Neuronal stem cell (in vitro differentiated cells): Measurements from ENCODE around the gene CALML3.
A peak's percentile ranks its signal among the peaks of the same experiment; 100 is the strongest.

Experiments used
- DNase-seq: peaks from one replicate; pipeline ENCODE4 v3.0.0-alpha.2; 2013; ENCODE audit warnings: low spot score
- H2AFZ ChIP-seq: one replicate; pipeline ENCODE4 v1.6.1; 2013; ENCODE audit warnings: mild to moderate bottlenecking, low read length, inconsistent platforms
- H2AK5ac ChIP-seq: 2 replicates; pipeline ENCODE4 v1.6.1; 2013; ENCODE audit warnings: low read depth, mild to moderate bottlenecking, inconsistent platforms, low read length, moderate library complexity, mixed read lengths
- H2BK120ac ChIP-seq: 2 replicates; pipeline ENCODE4 v1.6.1; 2013; ENCODE audit warnings: low read depth, mild to moderate bottlenecking, inconsistent platforms, low read length, moderate library complexity, mixed read lengths
- H2BK12ac ChIP-seq: one replicate; pipeline ENCODE4 v1.6.1; 2013; ENCODE audit warnings: low read length, inconsistent platforms
- H2BK15ac ChIP-seq: 2 replicates; pipeline ENCODE4 v1.6.1; 2013; ENCODE audit warnings: mild to moderate bottlenecking, low read length, inconsistent platforms, mixed read lengths
- H2BK5ac ChIP-seq: one replicate; pipeline ENCODE4 v1.6.1; 2013; ENCODE audit warnings: inconsistent platforms, mild to moderate bottlenecking, low read length, moderate library complexity
- H3K14ac ChIP-seq: one replicate; pipeline ENCODE4 v1.6.1; 2013; ENCODE audit warnings: low read length, inconsistent platforms
- H3K18ac ChIP-seq: 2 replicates; pipeline ENCODE4 v1.6.1; 2013; ENCODE audit warnings: low read length, inconsistent platforms
- H3K23ac ChIP-seq: 2 replicates; pipeline ENCODE4 v1.6.1; 2013; ENCODE audit warnings: low read depth, mild to moderate bottlenecking, mixed read lengths, low read length, inconsistent platforms; ENCODE audit not compliant: poor library complexity
- H3K27ac ChIP-seq: replicated peaks from 3 replicates; pipeline ENCODE4 v1.5.1; 2013; ENCODE audit warnings: low read length, inconsistent platforms
- H3K27me3 ChIP-seq, 3 experiments: 2 replicates each; pipeline ENCODE4 v1.6.1; 2013; ENCODE audit warnings: low read length in 3 of 3, mild to moderate bottlenecking in 2 of 3, inconsistent platforms in 1 of 3, low read depth in 1 of 3, mixed read lengths in 1 of 3, moderate library complexity in 1 of 3; ENCODE audit not compliant: control insufficient read depth in 3 of 3, insufficient read depth in 3 of 3
- H3K36me3 ChIP-seq, 2 donors: replicated peaks in 1 of 2; 2 replicates each; pipeline ENCODE4 v1.6.1; 2013; ENCODE audit warnings: low read length in 2 of 2; ENCODE audit not compliant: control insufficient read depth in 2 of 2, insufficient read depth in 2 of 2
- H3K4ac ChIP-seq: 2 replicates; pipeline ENCODE4 v1.6.1; 2013; ENCODE audit warnings: inconsistent platforms, mild to moderate bottlenecking, low read length, moderate library complexity
- H3K4me1 ChIP-seq, 2 donors: 1 replicate in 1 of 2; 2 replicates in 1 of 2; pipeline ENCODE4 v1.6.1; 2013; ENCODE audit warnings: low read length in 2 of 2, low read depth in 1 of 2; ENCODE audit not compliant: control insufficient read depth in 2 of 2, insufficient read depth in 1 of 2
- H3K4me2 ChIP-seq: one replicate; pipeline ENCODE4 v1.6.1; 2013; ENCODE audit warnings: mild to moderate bottlenecking, low read length, inconsistent platforms; ENCODE audit not compliant: insufficient read depth, poor library complexity, severe bottlenecking
- H3K4me3 ChIP-seq, 2 donors: 2 replicates each; pipeline ENCODE4 v1.5.1; 2013; ENCODE audit warnings: low read length in 2 of 2, mild to moderate bottlenecking in 2 of 2, inconsistent platforms in 1 of 2, moderate library complexity in 1 of 2
- H3K79me1 ChIP-seq: one replicate; pipeline ENCODE4 v1.6.1; 2013; ENCODE audit warnings: low read depth, mild to moderate bottlenecking, inconsistent platforms, low read length, moderate library complexity
- H3K9ac ChIP-seq: one replicate; pipeline ENCODE4 v1.6.1; 2013; ENCODE audit warnings: mild to moderate bottlenecking, low read depth, low read length, inconsistent platforms; ENCODE audit not compliant: poor library complexity
- H3K9me3 ChIP-seq, 2 donors: replicated peaks in 1 of 2; 2 replicates each; pipeline versions ENCODE3 to v1.6.1; 2013; ENCODE audit warnings: low read length in 2 of 2, mild to moderate bottlenecking in 2 of 2, inconsistent platforms in 1 of 2, low read depth in 1 of 2, mixed read lengths in 1 of 2, moderate library complexity in 1 of 2; ENCODE audit not compliant: control insufficient read depth in 2 of 2, insufficient read depth in 1 of 2
- H4K8ac ChIP-seq: one replicate; pipeline ENCODE4 v1.6.1; 2013; ENCODE audit warnings: low read depth, mild to moderate bottlenecking, inconsistent platforms, low read length, moderate library complexity
- H4K91ac ChIP-seq: one replicate; pipeline ENCODE4 v1.6.1; 2013; ENCODE audit warnings: low read length, low read depth, mild to moderate bottlenecking, inconsistent platforms; ENCODE audit not compliant: poor library complexity
- WGBS, 2 donors: extraction: QIAGEN DNeasy Blood & Tissue Kit; methylation state at CpG; one replicate each; pipeline ENCODE4 v1.1.7; 2013; ENCODE audit warnings: missing lambda C conversion rate in 2 of 2, mixed read lengths in 1 of 2; ENCODE audit not compliant: insufficient read length in 2 of 2, insufficient replicate concordance in 1 of 2; ENCODE audit errors: extremely low coverage in 2 of 2; 5-methylcytosine and 5-hydroxymethylcytosine counted together

The CALML3 gene

GRCh38 chr10:5530412-5530806, 5.6 kb downstream of the CALML3 start:
- Histone ChIP-seq H3K27me3 (peaks cover 0 to 9% (median 0%) of the 10 kb centered on the region in 3 experiments), H2BK12ac (no peak overlapping the region), H2BK120ac (no peak overlapping the region), H3K79me1 (no peaks in the 10 kb centered on the region), H3K4me3 (no peak overlapping the region), H4K8ac (no peak overlapping the region), H3K18ac (no peak overlapping the region), H3K27ac (no peak overlapping the region), H3K14ac (no peak overlapping the region), H3K4me2 (no peak overlapping the region), H3K9ac (no peak overlapping the region), H3K36me3 (no peaks in the 10 kb centered on the region), H2BK5ac (no peak overlapping the region), H3K23ac (no peak overlapping the region), H3K4me1 (peaks cover 1 to 4% of the 10 kb centered on the region in 2 donors), H2AFZ (no peak overlapping the region), H2AK5ac (no peak overlapping the region), H3K9me3 (peaks cover 0 to 2% of the 10 kb centered on the region in 2 donors), H2BK15ac (no peak overlapping the region), H4K91ac (no peak overlapping the region), H3K4ac (no peak overlapping the region)
- no CpG with 5 or more reads among the region's 5 CpGs for WGBS, 2 donors
- DNase-seq: no peak

- H2BK120ac ChIP-seq: no peak overlapping the region
- no peaks in the 10 kb centered on the region for H3K79me1 ChIP-seq
- no peak overlapping the region for H4K91ac ChIP-seq
- H3K9ac ChIP-seq: no peak overlapping the region
- H3K4me2 ChIP-seq: no peak overlapping the region
- H3K36me3 ChIP-seq: no peaks in the 10 kb centered on the region
- no peak overlapping the region for H3K14ac ChIP-seq
- no peak overlapping the region for H3K23ac ChIP-seq
- H2BK5ac ChIP-seq: no peak overlapping the region
- WGBS, 2 donors: no CpG with 5 or more reads among the region's 16 CpGs
- H2AK5ac ChIP-seq: no peak overlapping the region
- DNase-seq: no peak
- H3K18ac ChIP-seq: no peak overlapping the region
- H3K4ac ChIP-seq: no peak overlapping the region
- H2AFZ ChIP-seq: no peak overlapping the region
- peaks cover 0 to 9% (median 0%) of the 10 kb centered on the region in 3 experiments for H3K27me3 ChIP-seq
- peaks cover under 1 to 4% of the 10 kb centered on the region in 2 donors for H3K4me1 ChIP-seq
- peaks cover 0 to 2% of the 10 kb centered on the region in 2 donors for H3K9me3 ChIP-seq
- no peak overlapping the region for H2BK12ac ChIP-seq
- no peak overlapping the region for H3K4me3 ChIP-seq
- no peak overlapping the region for H4K8ac ChIP-seq
- H3K27ac ChIP-seq: no peak overlapping the region
- H2BK15ac ChIP-seq: no peak overlapping the region
Observed at GRCh38 chr10:5530846-5531557, 6.2 kb downstream of the CALML3 start.

GRCh38 chr10:5531558-5532306, 7.0 kb downstream of the CALML3 start:
- Histone ChIP-seq H2BK5ac (no peak overlapping the region), H3K14ac (no peak overlapping the region), H3K9me3 (peaks cover 0 to 2% of the 10 kb centered on the region in 2 donors), H3K27me3 (peaks cover 0 to 9% (median 0%) of the 10 kb centered on the region in 3 experiments), H4K8ac (no peak overlapping the region), H4K91ac (no peak overlapping the region), H3K27ac (no peak overlapping the region), H3K9ac (no peak overlapping the region), H2BK15ac (no peak overlapping the region), H2BK120ac (no peak overlapping the region), H2BK12ac (no peak overlapping the region), H3K4ac (no peak overlapping the region), H3K36me3 (no peaks in the 10 kb centered on the region), H2AK5ac (peak overlapping the region; percentile 61), H2AFZ (no peak overlapping the region), H3K18ac (no peak overlapping the region), H3K4me1 (peaks cover 0 to 4% of the 10 kb centered on the region in 2 donors), H3K23ac (no peak overlapping the region), H3K79me1 (no peaks in the 10 kb centered on the region), H3K4me2 (no peak overlapping the region), H3K4me3 (no peak overlapping the region)
- WGBS, 2 donors: no CpG with 5 or more reads among the region's 10 CpGs
- DNase-seq: no peak

GRCh38 chr10:5532307-5532605, 7.5 kb downstream of the CALML3 start:
- WGBS, 2 donors: no CpG with 5 or more reads among the region's 10 CpGs
- Histone ChIP-seq H3K14ac (no peak overlapping the region), H3K79me1 (no peaks in the 10 kb centered on the region), H2BK120ac (no peak overlapping the region), H3K23ac (no peak overlapping the region), H2BK5ac (no peak overlapping the region), H4K8ac (no peak overlapping the region), H3K4me1 (peaks cover 0 to 4% of the 10 kb centered on the region in 2 donors), H2AFZ (no peak overlapping the region), H3K18ac (no peak overlapping the region), H3K4ac (no peak overlapping the region), H4K91ac (no peak overlapping the region), H2BK15ac (no peak overlapping the region), H3K4me2 (no peak overlapping the region), H3K36me3 (no peaks in the 10 kb centered on the region), H3K27me3 (peaks cover 0 to 9% (median 0%) of the 10 kb centered on the region in 3 experiments), H3K4me3 (no peak overlapping the region), H2BK12ac (no peak overlapping the region), H3K9me3 (peaks cover 0 to 2% of the 10 kb centered on the region in 2 donors), H3K27ac (no peak overlapping the region), H2AK5ac (peak overlapping the region; percentile 61), H3K9ac (no peak overlapping the region)
- DNase-seq: no peak
